NCI-H524 treated with DMSO at 0.1 percent for 48 hours (cell line): Measurements from ENCODE around the gene FBXO31.

Source experiments
- DNase-seq: peaks from one replicate; lab custom pipeline; 2025; lab: John Stamatoyannopoulos, UW

Gene FBXO31

GRCh38 chr16:87383505-87384161, at the start of gene FBXO31:
Gene FBXO31, minus strand, starts transcription at chr16:87383776. Its CDS starts 32 bp downstream, at chr16:87383744.
- peak; percentile 79 for DNase-seq

- DNase-seq = no peak
Measured at GRCh38 chr16:87432330-87432915, 48.8 kb upstream of the FBXO31 start.

- DNase-seq = peak; percentile 48
Measured at GRCh38 chr16:87431926-87432325, 48.4 kb upstream of the FBXO31 start.

- DNase-seq = no peak
Measured at GRCh38 chr16:87426423-87427215, 43.0 kb upstream of the FBXO31 start.

- no peak for DNase-seq
Measured at GRCh38 chr16:87425941-87426340, 42.4 kb upstream of the FBXO31 start.

GRCh38 chr16:87424266-87424665, 40.7 kb upstream of the FBXO31 start:
- no peak for DNase-seq

- DNase-seq = no peak
Measured at GRCh38 chr16:87423429-87423828, 39.9 kb upstream of the FBXO31 start.

- no peak for DNase-seq
Measured at GRCh38 chr16:87422106-87422505, 38.5 kb upstream of the FBXO31 start.

GRCh38 chr16:87421003-87421912, 37.7 kb upstream of the FBXO31 start:
- no peak for DNase-seq

- DNase-seq = no peak
Measured at GRCh38 chr16:87420026-87421002, 36.7 kb upstream of the FBXO31 start.

- DNase-seq = no peak
Measured at GRCh38 chr16:87418644-87419043, 35.1 kb upstream of the FBXO31 start.

GRCh38 chr16:87418216-87418615, 34.6 kb upstream of the FBXO31 start:
- no peak for DNase-seq

- no peak for DNase-seq
Measured at GRCh38 chr16:87417528-87417910, 33.9 kb upstream of the FBXO31 start.

- no peak for DNase-seq
Measured at GRCh38 chr16:87416826-87417527, 33.4 kb upstream of the FBXO31 start.

- DNase-seq = no peak
Measured at GRCh38 chr16:87415441-87415840, 31.9 kb upstream of the FBXO31 start.

- DNase-seq = no peak
Measured at GRCh38 chr16:87414251-87414680, 30.7 kb upstream of the FBXO31 start.

- no peak for DNase-seq
Measured at GRCh38 chr16:87412996-87413421, 29.4 kb upstream of the FBXO31 start.

GRCh38 chr16:87412371-87412995, 28.9 kb upstream of the FBXO31 start:
- DNase-seq = no peak

- DNase-seq = no peak
Measured at GRCh38 chr16:87411375-87412271, 28.0 kb upstream of the FBXO31 start.
